Measurements from ENCODE around the gene PALLD.

Gene PALLD

DNA sequence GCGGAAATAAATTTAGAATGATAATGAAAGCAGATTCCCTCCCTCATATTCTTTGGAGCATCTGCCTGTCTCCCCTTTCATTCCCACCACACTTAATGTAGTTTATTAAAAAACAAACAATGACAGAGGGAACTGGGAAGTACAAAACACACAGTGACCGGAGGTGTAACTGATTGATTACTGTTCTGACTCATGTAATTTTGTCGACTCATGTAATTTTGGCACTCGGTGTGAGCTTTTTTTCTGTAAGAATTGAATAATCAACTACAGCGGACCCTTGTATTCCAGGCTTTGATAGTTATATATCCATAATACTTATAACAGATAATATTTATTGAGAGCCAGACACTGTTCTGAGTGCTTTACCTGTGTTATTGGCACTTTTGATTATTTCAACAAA is 110.4 kb downstream of the PALLD start:
- DNase-seq (ENCODE audit: low read depth, low spot score): no peak
- H3K4me3 ChIP-seq (ENCODE audit: low read length): no peak overlapping the region

DNA sequence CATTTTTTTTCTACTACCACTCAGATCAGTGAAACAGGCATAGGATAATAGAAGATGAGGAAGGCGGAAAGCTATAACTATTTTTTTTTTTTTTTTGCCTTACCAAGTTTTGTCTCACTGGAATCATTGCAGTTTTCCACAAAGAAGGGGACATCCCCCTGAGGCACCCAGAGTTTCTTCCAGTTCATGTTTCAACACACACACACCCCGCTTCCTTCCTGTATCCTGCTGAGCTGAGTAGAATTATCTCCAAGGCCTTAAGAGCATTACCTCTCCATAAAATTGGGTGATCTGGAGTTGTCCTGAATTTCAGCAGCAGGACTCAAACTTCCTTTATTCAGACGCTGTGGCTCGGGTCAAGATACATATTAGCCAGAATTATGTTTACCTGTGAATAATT is 111.9 kb downstream of the PALLD start:
- H3K4me3 ChIP-seq (ENCODE audit: low read length): no peak overlapping the region
- no peak for DNase-seq (ENCODE audit: low read depth, low spot score)

DNA sequence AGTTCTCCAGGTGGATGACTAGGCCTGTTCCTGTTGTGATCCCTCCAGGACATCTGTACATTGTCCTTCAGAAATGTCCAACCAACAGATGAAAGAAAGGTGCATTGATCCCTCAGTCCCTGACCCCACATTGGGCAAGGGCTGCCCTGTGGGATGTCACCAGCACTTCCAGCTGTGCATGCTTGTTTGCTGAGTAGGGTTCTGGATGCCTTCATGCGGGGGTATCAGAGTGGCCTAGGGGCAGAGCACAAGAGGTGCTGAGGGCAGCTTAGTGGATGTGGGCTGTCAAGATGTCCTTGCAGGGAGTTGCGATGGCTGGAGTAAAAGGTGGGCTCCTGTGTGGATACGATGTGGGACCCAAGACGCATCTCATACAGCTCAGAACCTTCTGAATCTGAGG is 112.5 kb downstream of the PALLD start:
- H3K4me3 ChIP-seq (ENCODE audit: low read length): no peak overlapping the region
- DNase-seq (ENCODE audit: low read depth, low spot score): no peak

DNA sequence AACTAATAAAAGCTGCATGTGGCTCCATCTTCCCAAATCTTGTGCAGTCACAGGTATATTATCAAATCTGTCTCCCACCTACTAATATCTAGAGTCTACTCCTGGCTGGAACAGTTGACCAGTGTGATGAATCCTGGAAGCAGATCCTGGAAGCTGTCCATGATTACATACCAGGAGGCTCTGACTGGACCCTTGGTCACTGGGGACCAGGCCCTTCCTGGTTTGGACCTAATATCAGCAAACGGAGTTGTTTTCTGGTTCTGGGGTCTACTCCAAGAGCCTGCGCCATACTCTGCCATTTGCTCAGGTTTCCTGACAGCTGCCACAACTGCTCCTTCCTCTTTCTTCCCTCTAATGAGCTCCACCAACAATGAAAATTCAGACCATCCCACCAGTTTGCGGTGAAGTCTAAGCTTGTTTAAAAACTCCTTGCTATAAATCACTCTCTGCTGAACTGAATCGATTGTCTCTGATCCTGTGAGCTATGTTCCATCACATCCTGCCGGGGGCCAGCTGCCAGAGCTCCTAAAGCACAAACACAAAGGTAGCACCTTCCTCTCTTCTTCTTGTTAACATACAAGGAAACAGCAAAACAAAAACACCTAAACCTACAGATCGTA is 114.2 kb downstream of the PALLD start:
- no peak overlapping the region for H3K4me3 ChIP-seq (ENCODE audit: low read length)
- no peak for DNase-seq (ENCODE audit: low read depth, low spot score)

DNA sequence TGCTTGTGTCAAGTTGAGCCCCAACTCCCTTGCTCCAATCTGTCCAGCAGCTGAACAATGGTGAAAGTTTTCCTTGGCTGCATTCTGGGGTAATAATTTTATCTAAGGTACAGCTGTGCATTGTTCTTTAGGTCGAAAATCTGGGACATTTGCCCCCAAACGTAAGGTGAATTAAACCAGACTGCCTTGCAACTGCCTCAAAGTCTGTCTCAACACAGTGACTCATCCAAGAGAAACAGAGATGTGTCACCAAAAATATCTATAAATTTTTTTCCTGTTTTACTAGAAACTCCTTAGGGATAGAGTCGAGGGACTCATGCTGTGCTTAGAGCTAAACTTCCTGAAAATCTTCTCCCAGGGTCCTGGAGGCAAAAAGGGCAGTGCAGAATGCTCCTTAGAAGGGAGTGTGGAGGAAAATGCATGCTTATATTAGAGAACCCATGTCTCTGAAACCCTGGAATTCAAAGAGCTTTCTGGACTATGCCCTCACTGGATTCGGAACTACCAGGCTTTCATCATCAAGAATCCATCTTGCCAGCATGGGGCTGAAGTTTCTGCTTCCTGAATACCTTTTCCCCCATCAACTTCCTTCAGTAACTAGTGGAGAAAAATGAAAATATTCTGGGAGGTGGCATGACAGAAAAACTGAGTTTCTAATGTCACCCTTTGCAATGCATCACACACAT is 115.7 kb downstream of the PALLD start:
- DNase-seq (ENCODE audit: low read depth, low spot score): no peak
- no peak overlapping the region for H3K4me3 ChIP-seq (ENCODE audit: low read length)

DNA sequence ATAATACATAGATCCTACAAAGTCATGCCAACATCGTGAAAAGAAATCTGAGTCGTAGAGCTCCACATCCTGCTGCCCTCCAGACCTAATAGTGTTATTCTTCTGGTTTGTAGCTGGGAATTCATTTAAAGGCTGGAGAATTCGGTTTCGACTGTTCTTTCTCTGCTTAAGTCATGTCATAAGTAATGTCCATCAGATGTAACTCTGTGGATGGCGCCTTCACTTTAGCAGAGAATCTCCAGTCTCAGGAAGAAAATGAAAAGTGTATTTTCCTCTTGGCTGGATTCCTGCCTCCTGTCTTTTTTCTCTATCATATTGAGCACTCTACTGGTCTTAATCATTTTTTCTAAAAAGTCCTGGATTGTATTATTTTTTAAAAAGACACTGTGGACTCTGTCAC is 117.0 kb downstream of the PALLD start:
- no peak for DNase-seq (ENCODE audit: low read depth, low spot score)
- no peak overlapping the region for H3K4me3 ChIP-seq (ENCODE audit: low read length)

DNA sequence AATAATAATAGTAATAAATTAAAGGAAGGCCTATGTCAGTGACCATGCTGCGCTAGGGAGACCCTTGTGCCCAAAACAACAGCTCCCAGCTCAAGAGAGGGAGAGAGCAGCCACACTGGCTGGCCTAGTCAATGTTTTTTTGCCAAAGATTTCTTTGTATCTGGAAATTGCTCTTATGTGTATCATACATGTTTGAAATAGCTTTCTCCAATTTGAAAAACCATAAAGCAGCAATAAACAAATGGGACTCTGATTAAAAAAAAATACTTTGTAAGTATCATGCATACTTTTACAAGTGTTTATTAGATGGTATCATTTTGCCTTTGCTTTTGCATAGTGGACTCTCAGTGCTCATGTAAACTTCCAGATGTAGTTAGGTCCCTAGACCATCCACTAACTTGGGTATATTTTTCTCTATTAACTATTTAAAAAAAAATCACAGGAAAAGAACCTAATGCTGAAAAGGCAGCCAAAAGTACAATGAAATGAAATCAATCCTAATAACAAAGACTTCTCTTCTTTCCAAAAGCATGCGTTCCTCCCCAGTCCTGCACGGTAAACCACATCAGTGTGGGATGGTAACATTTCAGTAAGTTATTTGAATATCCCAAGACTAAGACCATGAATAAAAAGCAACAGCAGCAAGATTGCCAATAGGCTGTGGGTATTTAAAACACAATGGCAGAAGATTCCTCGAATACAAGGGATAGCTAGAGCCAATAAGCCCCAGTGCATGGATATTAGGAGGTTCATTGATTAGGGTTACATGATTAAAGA is 117.6 kb downstream of the PALLD start:
- no peak for DNase-seq (ENCODE audit: low read depth, low spot score)
- H3K4me3 ChIP-seq (ENCODE audit: low read length): no peak overlapping the region

DNA sequence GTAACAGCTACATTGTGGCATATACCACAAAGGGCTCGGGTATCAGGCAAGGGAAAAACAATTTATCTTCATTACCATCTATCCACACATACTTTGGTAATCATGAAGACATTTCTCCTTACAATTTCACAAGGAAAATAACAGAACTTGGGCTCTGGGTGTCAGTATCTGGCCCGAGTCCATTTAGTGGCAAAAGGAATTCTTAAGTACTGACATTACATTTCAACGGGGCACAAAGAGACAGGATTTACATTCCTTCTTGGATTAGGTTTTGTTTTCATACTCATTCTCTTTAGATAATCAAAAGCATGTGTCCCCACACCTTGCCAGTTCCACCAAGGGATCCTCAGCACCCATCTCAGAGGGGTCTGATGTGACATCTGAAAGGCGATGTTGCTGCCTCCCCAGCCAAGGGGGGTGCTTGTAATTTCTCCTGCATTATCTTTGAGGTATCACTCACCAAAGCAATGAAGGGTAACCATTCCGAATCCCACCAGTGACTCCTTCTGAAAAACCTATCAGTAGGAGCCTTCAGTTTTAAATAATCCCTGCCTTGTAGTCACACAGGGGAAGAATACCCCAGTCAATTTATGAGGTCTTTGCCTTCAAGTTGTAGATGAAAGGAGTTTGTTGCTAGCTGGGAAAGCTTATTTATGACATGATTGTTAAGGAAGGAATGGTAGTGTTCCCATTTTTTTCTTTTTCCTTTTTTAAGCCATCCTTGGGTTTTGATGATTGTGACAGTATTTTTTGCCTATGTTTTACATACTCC is 118.6 kb downstream of the PALLD start:
- H3K4me3 ChIP-seq (ENCODE audit: low read length): no peak overlapping the region
- no peak for DNase-seq (ENCODE audit: low read depth, low spot score)

DNA sequence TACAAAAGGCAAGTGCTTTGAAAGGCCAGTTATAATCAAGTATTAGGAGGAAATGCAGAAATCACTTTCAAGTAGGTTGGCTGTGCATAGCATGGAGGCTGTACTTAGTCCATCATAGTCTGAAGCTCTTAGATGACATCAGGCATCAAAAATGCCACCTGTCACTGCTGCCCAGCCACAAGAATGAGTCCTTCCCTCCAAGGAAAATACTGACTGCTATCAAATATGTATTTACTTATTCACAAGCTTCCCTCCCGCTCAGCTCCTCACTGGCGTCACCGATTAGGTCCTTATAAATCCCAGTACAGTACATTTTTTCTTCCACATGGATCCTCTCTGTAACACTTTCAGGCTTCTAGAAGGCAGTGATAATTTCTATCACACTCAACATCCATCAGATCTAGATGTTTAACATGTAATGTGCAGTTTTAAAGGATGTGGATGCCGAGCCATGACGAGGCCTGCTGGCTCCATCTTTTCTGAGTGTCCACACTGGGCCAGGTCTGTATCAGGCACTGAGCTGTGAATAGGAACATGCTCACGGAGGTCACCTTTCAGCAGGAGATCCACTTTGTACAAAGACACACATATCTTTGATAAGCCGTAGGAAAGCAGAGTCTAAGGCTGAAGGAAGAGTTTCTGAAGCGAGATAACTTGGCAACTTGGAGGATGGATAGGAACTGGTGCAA is 121.9 kb downstream of the PALLD start:
- H3K4me3 ChIP-seq (ENCODE audit: low read length): no peak overlapping the region
- DNase-seq (ENCODE audit: low read depth, low spot score): no peak

DNA sequence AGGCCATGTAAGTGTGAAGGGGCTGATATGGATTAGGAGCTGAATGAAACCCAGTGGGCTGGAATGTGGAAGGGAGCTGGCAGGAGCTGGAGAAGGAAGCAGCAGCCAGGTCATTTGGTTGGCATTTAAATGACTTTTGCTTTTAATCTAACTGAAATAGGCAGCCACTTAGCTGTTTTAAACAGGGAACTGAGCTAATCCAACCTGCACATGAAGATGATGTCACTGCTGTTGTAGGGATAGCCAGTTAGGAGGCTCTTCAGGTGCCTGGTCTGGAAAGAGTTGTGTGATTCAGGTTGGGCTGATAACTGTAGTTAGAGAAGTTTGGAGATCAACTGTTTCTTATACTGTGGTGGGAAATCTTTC is 122.4 kb downstream of the PALLD start:
- DNase-seq (ENCODE audit: low read depth, low spot score): no peak
- H3K4me3 ChIP-seq (ENCODE audit: low read length): no peak overlapping the region

DNA sequence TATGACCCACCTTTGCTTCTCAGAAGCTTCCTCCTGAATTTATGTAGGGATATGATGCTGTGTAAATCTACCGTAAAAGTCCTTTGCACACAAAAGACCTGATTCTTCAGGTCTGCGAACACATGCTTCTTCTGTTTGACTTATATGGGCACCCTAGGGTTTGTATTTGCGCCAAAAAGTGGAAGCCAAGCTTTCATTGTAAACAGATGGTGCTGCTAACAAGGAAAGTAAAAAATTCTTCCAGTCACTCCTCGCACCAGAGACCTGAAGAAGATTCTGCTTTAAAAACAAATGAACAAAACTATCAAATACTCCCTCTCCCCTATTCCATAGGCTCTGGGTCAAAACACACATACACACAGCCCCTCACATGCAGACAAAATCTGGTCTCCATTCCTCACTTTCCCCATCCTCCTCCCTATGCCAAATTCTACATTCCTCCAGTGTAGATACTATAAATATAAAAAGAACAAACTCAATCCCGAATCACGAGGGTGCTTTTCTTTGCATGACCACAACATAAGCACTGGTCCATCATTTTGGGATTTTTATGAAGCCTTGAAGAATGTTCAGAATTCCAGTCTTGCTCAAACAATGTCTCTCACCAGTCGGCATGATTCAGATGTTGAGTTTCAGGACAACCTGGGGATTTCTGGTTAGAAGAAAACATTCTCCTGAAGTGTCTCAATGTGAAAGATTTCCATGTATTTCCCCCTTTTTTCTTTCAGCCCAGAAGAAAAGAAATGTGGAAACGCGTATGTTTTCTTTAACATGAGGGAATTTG is 125.1 kb downstream of the PALLD start:
- H3K4me3 ChIP-seq (ENCODE audit: low read length): no peak overlapping the region
- no peak for DNase-seq (ENCODE audit: low read depth, low spot score)

DNA sequence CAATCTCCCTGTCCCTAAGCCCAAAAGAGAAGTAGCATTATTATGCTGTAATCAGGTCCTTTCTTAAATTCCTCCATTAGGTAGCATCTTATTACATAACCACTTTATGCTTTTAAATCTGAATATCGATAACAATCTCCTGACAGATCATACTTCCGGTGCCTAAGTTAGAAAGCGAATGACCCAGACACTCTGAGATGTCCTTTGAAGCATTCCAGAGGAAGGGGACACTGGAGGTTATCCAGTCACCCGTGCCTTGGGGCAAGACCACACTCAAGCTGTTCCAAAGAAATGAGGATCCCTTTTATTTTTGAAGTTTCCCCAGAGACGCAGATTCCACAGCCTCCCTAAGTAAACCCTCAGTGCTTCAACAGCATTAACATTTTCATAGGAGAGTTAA is 125.7 kb downstream of the PALLD start:
- DNase-seq (ENCODE audit: low read depth, low spot score): no peak
- no peak overlapping the region for H3K4me3 ChIP-seq (ENCODE audit: low read length)

DNA sequence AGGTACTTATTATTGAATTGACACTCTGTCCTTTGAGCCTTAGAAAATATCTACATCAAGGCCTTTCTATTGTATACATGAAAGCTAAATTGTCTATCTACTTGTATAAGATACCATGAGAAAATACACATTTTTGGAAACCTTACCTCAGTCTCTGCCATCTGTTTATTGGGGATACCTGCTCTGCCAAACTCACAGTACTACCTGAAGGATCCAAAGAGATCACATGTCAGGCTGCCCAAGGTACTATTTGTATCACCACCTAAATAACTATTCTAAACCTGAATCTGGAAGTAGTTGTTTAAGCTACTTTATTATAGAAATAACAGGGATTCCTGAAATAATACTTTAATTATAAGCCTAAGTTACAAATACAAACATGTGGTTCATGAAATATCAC is 126.2 kb downstream of the PALLD start:
- H3K4me3 ChIP-seq (ENCODE audit: low read length): no peak overlapping the region
- no peak for DNase-seq (ENCODE audit: low read depth, low spot score)

DNA sequence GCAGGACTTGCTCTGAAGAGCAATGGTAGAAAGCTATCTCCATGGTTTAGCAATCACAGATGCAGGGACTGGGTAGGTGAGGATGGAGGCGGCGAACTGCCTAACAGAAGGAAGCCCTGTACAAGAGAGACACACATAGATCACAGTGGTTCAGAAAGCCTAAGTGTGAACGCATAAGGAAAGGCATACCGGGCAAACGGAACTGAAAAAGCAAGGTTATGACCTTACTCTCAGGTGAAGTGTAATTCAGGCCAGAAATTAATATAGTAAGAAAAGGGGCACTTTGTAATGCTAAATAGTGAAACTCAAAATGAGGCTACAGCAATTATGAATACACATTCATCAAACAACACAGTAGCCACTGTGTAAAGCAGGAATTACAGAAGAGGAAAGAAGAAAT is 126.6 kb downstream of the PALLD start:
- no peak overlapping the region for H3K4me3 ChIP-seq (ENCODE audit: low read length)
- no peak for DNase-seq (ENCODE audit: low read depth, low spot score)

DNA sequence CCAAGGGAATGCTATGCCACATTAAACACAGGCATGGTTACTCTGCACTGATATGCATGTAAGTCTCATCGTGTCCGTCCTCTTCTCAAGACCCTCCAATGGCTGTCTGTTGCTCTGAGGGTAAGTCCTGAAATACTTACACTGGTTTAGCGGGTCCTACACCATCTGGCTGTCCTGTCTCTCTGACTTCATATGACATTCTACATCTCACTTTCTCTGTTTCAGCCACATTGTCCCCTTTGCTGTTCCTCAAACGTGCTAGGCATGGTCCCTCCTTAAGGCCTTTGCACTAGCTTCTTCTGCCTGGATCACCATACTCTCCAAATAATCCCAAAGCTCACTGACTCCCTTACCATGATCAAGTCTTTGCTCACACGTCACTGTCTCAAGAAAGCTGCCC is 131.4 kb downstream of the PALLD start:
- H3K4me3 ChIP-seq (ENCODE audit: low read length): no peak overlapping the region
- DNase-seq (ENCODE audit: low read depth, low spot score): no peak

DNA sequence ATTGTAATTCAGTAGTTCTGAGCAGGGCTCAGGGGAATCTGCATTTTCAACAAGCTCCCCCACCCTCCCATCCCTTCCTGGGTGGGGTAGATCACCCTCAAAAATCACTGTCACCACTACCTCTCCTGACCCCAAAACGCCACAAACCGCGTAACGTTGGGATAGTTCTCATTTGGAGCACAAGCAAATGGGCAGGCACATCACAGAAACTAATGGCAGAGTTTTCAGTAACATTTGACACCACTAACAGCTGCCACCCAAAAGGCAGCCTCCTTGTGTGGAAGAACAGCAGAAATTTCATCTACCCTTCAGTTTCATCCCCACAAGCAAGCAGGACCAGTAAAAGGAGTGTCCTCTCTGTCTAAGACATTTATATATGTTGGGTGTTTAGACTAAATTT is 132.7 kb downstream of the PALLD start:
- H3K4me3 ChIP-seq (ENCODE audit: low read length): no peak overlapping the region
- no peak for DNase-seq (ENCODE audit: low read depth, low spot score)

DNA sequence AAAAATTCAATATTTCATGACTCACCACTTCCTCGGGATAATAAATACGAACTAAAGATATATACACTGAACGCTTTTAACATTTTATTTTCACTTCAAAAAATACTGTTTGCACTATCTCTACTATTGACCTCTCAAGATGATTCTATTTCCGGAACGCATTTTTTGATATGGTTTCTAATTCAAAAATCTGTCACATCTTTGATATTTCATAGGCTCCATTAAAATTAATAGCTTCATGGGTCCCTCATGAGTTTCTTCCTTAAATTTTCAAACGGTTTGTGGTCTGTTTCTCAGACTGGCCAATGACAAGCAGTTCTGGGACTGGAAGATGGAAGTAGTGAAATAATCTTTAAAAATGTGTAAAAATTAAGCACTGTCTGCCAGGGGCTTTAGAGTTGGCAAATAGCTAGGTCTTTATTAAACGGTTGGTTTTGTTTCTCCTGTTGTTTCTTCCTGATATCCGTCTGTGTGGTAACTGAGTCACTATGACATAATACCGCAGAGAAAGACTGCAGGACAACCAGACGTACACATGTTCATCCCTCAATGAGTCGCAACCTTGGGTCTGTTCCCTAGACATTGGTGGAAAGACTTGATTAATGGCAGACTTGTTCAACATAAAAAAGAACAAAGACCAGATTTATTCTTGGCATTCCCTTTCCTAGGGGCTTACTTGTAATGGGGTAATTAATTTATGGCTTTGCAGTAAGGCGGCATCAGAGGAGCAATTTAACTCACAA is 133.8 kb downstream of the PALLD start:
- DNase-seq (ENCODE audit: low read depth, low spot score): no peak
- no peak overlapping the region for H3K4me3 ChIP-seq (ENCODE audit: low read length)
